A549 (cell line): Measurements from ENCODE around the gene GPC1.

ENCODE experiments used
- CBX8 ChIP-seq: fragments of 200-600 bp; sonication (generic); IDR thresholded peaks from 2 replicates; pipeline ENCODE4 v1.6.1; 2016
- CTCF ChIP-seq: fragments of >200 bp; sonication (Bioruptor Twin); formaldehyde crosslinking; IDR thresholded peaks from 3 replicates; pipeline ENCODE4 v1.5.1; 2016
- EHMT2 ChIP-seq: fragments of 200-600 bp; sonication (generic); IDR thresholded peaks from 2 replicates; pipeline ENCODE4 v1.6.1; 2016; ENCODE audit warnings: antibody characterized with exemption, low read depth, mild to moderate bottlenecking, moderate library complexity
- EP300 ChIP-seq, 2 experiments: fragments of >200 bp; sonication (Bioruptor Twin); formaldehyde crosslinking; IDR thresholded peaks; 2 replicates in 1 of 2; 3 replicates in 1 of 2; pipeline ENCODE4 v1.6.1; 2016 to 2017
- ESRRA ChIP-seq: fragments of 150-350 bp; IDR thresholded peaks from 2 replicates; pipeline ENCODE4 v1.6.1; 2014; ENCODE audit warnings: mild to moderate bottlenecking, low read length, borderline replicate concordance
- FOSL2 ChIP-seq, 2 experiments: fragments of 450-650 bp in 1 of 2; fragments of >200 bp in 1 of 2; sonication (Bioruptor Twin) in 1 of 2; formaldehyde crosslinking; IDR thresholded peaks; 2 replicates each; pipeline versions ENCODE4 v1.5.0 to v1.6.1; 2016 to 2020; ENCODE audit warnings: mild to moderate bottlenecking in 1 of 2, moderate library complexity in 1 of 2
- HOXA7 ChIP-seq: fragments of 250-450 bp; sonication (Bioruptor Pico); IDR thresholded peaks from 2 replicates; pipeline ENCODE4 v1.5.0; 2020; ENCODE audit warnings: mild to moderate bottlenecking, moderate library complexity
- MYC ChIP-seq: IDR thresholded peaks from 2 replicates; pipeline ENCODE4 v1.6.1; 2012; ENCODE audit warnings: mild to moderate bottlenecking, inconsistent platforms, low read length, improper control_type of control experiment, borderline replicate concordance
- PHF8 ChIP-seq: fragments of 200-600 bp; sonication (generic); IDR thresholded peaks from 2 replicates; pipeline ENCODE4 v1.6.1; 2016; ENCODE audit warnings: low read depth, mild to moderate bottlenecking, antibody characterized with exemption, moderate library complexity, borderline replicate concordance
- POLR2A ChIP-seq: IDR thresholded peaks from 2 replicates; pipeline ENCODE4 v1.6.1; 2012; ENCODE audit warnings: mild to moderate bottlenecking, low read length
- RAD21 ChIP-seq, 2 experiments: fragments of >200 bp in 1 of 2; sonication (Bioruptor Twin) in 1 of 2; formaldehyde crosslinking in 1 of 2; IDR thresholded peaks in 1 of 2; conservative IDR thresholded peaks in 1 of 2; 2 replicates in 1 of 2; 3 replicates in 1 of 2; pipeline ENCODE4 v1.6.1; 2012 to 2018; ENCODE audit warnings: inconsistent platforms in 1 of 2
- REST ChIP-seq: fragments of 200-600 bp; sonication (generic); IDR thresholded peaks from 2 replicates; pipeline ENCODE4 v1.6.1; 2016; ENCODE audit warnings: antibody characterized with exemption, mild to moderate bottlenecking, moderate library complexity
- SMC3 ChIP-seq: fragments of >200 bp; sonication (Bioruptor Twin); formaldehyde crosslinking; IDR thresholded peaks from 3 replicates; pipeline ENCODE4 v1.6.1; 2018; ENCODE audit warnings: inconsistent platforms

- TF ChIP-seq SMC3 = no peak
- TF ChIP-seq POLR2A = no peak
- TF ChIP-seq FOSL2 (IDR thresholded peaks at IDR 0.05) = no peak
- no peak for TF ChIP-seq FOSL2 (CRISPR knock-in tag; IDR thresholded peaks at IDR 0.05)
- no peak for TF ChIP-seq REST
- no peak for TF ChIP-seq CTCF
- no peak for TF ChIP-seq CBX8
- no peak for TF ChIP-seq EP300 (IDR thresholded peaks at IDR 0.05)
- no peak for TF ChIP-seq MYC
- no peak for TF ChIP-seq PHF8
- no peak for TF ChIP-seq RAD21 (conservative IDR thresholded peaks at IDR 0.05 in 1 of 2, IDR thresholded peaks at IDR 0.05 in 1 of 2)
- no peak for TF ChIP-seq HOXA7 (CRISPR knock-in tag)
- no peak for TF ChIP-seq ESRRA
- no peak for TF ChIP-seq EHMT2
Measured at GRCh38 chr2:240477916-240478315, 42.5 kb downstream of the GPC1 start.
